Loucy (cell line): Measurements from ENCODE around the gene KAT6B.

Source experiments
- H2AFZ ChIP-seq: fragments of 200-600 bp; sonication (generic); 2 replicates; pipeline ENCODE4 v1.6.0; 2016; ENCODE audit warnings: antibody characterized with exemption, mild to moderate bottlenecking, low read length, moderate library complexity
- H3F3A ChIP-seq: fragments of 200-600 bp; 2 replicates; pipeline ENCODE4 v1.6.0; 2016; ENCODE audit warnings: antibody characterized with exemption, low read depth, mild to moderate bottlenecking
- H3K27me3 ChIP-seq: fragments of 200-600 bp; sonication (generic); 2 replicates; pipeline ENCODE4 v1.6.1; 2014; ENCODE audit warnings: low read length, mild to moderate bottlenecking; ENCODE audit not compliant: insufficient read depth, poor library complexity, severe bottlenecking
- H3K36me3 ChIP-seq: fragments of 200-600 bp; sonication (generic); 2 replicates; pipeline ENCODE4 v1.6.1; 2016; ENCODE audit warnings: low read length; ENCODE audit not compliant: insufficient read depth
- H3K4me1 ChIP-seq: fragments of 200-600 bp; sonication (generic); 2 replicates; pipeline ENCODE4 v1.5.1; 2014; ENCODE audit warnings: low read length, mild to moderate bottlenecking; ENCODE audit not compliant: insufficient read depth, poor library complexity, severe bottlenecking
- H3K4me2 ChIP-seq: fragments of 200-600 bp; sonication (generic); 2 replicates; pipeline ENCODE4 v1.6.0; 2014; ENCODE audit warnings: antibody characterized with exemption, low read length, low read depth, mild to moderate bottlenecking; ENCODE audit not compliant: poor library complexity, severe bottlenecking
- H3K4me3 ChIP-seq: fragments of 200-600 bp; sonication (generic); 2 replicates; pipeline ENCODE4 v1.5.1; 2014; ENCODE audit warnings: low read length, mild to moderate bottlenecking, mixed read lengths; ENCODE audit not compliant: poor library complexity, severe bottlenecking
- H3K79me2 ChIP-seq: fragments of 200-600 bp; sonication (generic); 2 replicates; pipeline ENCODE4 v1.6.1; 2014; ENCODE audit warnings: low read length; ENCODE audit not compliant: insufficient read depth
- H3K9ac ChIP-seq: fragments of 200-600 bp; sonication (generic); 2 replicates; pipeline ENCODE4 v1.6.0; 2014; ENCODE audit warnings: mild to moderate bottlenecking, low read depth, low read length, moderate library complexity; ENCODE audit not compliant: poor library complexity, severe bottlenecking
- H3K9me2 ChIP-seq: fragments of 200-600 bp; sonication (generic); replicated peaks from 2 replicates; pipeline ENCODE4 v1.6.1; 2016; ENCODE audit warnings: low read depth, low read length, mixed read lengths
- H3K9me3 ChIP-seq: fragments of 200-600 bp; sonication (generic); 2 replicates; pipeline ENCODE4 v1.6.1; 2014; ENCODE audit warnings: mild to moderate bottlenecking, antibody characterized with exemption, low read length, low read depth; ENCODE audit not compliant: insufficient read depth
- H4K20me1 ChIP-seq: fragments of 200-600 bp; sonication (generic); 2 replicates; pipeline ENCODE4 v1.6.0; 2014; ENCODE audit warnings: antibody characterized with exemption, low read length, mild to moderate bottlenecking; ENCODE audit not compliant: insufficient read depth, poor library complexity, severe bottlenecking
- CTCF ChIP-seq: fragments of 200-600 bp; sonication (generic); conservative IDR thresholded peaks from 2 replicates; pipeline ENCODE4 v1.5.1; 2014; ENCODE audit warnings: mild to moderate bottlenecking, antibody characterized with exemption, low read length
- EZH2phosphoT487 ChIP-seq: fragments of 200-600 bp; IDR thresholded peaks from 2 replicates; pipeline ENCODE4 v1.6.1; 2018; ENCODE audit warnings: antibody characterized with exemption, mild to moderate bottlenecking, moderate library complexity, borderline replicate concordance

KAT6B gene

GRCh38 chr10:75002967-75003594 is 176.7 kb downstream of the KAT6B start:
- Histone ChIP-seq H3K4me3 (no peak overlapping the region), H3F3A (no peaks in the 10 kb centered on the region), H2AFZ (no peak overlapping the region), H3K9ac (no peak overlapping the region), H3K4me2 (no peak overlapping the region), H3K79me2 (no peaks in the 10 kb centered on the region), H4K20me1 (no peaks in the 10 kb centered on the region), H3K9me3 (no peaks in the 10 kb centered on the region), H3K4me1 (peaks cover 4% of the 10 kb centered on the region), H3K27me3 (no peaks in the 10 kb centered on the region), H3K36me3 (peaks cover 40% of the 10 kb centered on the region), H3K9me2 (no peaks in the 10 kb centered on the region)
- TF ChIP-seq EZH2phosphoT487 (no peak), CTCF (no peak)

GRCh38 chr10:75003891-75004290 is 177.5 kb downstream of the KAT6B start:
- Histone ChIP-seq H3K4me2 (no peak overlapping the region), H3K36me3 (peaks cover 35% of the 10 kb centered on the region), H4K20me1 (no peaks in the 10 kb centered on the region), H3K9me3 (no peaks in the 10 kb centered on the region), H3K4me3 (no peak overlapping the region), H3K9ac (no peak overlapping the region), H3K79me2 (no peaks in the 10 kb centered on the region), H3K4me1 (peaks cover 12% of the 10 kb centered on the region), H3K9me2 (no peaks in the 10 kb centered on the region), H3K27me3 (no peaks in the 10 kb centered on the region), H2AFZ (no peak overlapping the region), H3F3A (no peaks in the 10 kb centered on the region)
- no peak for TF ChIP-seq CTCF
- no peak for TF ChIP-seq EZH2phosphoT487

- Histone ChIP-seq H3K9me2 (no peaks in the 10 kb centered on the region), H2AFZ (no peak overlapping the region), H3K27me3 (no peaks in the 10 kb centered on the region), H3K4me1 (peaks cover 20% of the 10 kb centered on the region), H3K9ac (no peak overlapping the region), H3K4me3 (no peak overlapping the region), H4K20me1 (no peaks in the 10 kb centered on the region), H3K79me2 (peaks cover 6% of the 10 kb centered on the region), H3F3A (no peaks in the 10 kb centered on the region), H3K4me2 (no peak overlapping the region), H3K9me3 (no peaks in the 10 kb centered on the region), H3K36me3 (peaks cover 35% of the 10 kb centered on the region; the same call in 1 of the 2 replicates)
- TF ChIP-seq CTCF (no peak), EZH2phosphoT487 (no peak)
Measured at GRCh38 chr10:75007646-75008045, 181.2 kb downstream of the KAT6B start.
